Activated CD4-positive, alpha-beta T cell treated with anti-CD3 and anti-CD28 coated beads for 1 hour (primary cell): ENCODE data around the gene USP32.
"Not testable (repeated sequence)": the region's sequence is repeated elsewhere in the genome, so short reads cannot be mapped to it uniquely, and the experiment has no call there.

ENCODE experiments used
- DNase-seq: peaks from one replicate; pipeline ENCODE4 v3.0.0-alpha.2; 2020

USP32 gene, protein sequence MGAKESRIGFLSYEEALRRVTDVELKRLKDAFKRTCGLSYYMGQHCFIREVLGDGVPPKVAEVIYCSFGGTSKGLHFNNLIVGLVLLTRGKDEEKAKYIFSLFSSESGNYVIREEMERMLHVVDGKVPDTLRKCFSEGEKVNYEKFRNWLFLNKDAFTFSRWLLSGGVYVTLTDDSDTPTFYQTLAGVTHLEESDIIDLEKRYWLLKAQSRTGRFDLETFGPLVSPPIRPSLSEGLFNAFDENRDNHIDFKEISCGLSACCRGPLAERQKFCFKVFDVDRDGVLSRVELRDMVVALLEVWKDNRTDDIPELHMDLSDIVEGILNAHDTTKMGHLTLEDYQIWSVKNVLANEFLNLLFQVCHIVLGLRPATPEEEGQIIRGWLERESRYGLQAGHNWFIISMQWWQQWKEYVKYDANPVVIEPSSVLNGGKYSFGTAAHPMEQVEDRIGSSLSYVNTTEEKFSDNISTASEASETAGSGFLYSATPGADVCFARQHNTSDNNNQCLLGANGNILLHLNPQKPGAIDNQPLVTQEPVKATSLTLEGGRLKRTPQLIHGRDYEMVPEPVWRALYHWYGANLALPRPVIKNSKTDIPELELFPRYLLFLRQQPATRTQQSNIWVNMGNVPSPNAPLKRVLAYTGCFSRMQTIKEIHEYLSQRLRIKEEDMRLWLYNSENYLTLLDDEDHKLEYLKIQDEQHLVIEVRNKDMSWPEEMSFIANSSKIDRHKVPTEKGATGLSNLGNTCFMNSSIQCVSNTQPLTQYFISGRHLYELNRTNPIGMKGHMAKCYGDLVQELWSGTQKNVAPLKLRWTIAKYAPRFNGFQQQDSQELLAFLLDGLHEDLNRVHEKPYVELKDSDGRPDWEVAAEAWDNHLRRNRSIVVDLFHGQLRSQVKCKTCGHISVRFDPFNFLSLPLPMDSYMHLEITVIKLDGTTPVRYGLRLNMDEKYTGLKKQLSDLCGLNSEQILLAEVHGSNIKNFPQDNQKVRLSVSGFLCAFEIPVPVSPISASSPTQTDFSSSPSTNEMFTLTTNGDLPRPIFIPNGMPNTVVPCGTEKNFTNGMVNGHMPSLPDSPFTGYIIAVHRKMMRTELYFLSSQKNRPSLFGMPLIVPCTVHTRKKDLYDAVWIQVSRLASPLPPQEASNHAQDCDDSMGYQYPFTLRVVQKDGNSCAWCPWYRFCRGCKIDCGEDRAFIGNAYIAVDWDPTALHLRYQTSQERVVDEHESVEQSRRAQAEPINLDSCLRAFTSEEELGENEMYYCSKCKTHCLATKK (N-terminal part only)

DNA sequence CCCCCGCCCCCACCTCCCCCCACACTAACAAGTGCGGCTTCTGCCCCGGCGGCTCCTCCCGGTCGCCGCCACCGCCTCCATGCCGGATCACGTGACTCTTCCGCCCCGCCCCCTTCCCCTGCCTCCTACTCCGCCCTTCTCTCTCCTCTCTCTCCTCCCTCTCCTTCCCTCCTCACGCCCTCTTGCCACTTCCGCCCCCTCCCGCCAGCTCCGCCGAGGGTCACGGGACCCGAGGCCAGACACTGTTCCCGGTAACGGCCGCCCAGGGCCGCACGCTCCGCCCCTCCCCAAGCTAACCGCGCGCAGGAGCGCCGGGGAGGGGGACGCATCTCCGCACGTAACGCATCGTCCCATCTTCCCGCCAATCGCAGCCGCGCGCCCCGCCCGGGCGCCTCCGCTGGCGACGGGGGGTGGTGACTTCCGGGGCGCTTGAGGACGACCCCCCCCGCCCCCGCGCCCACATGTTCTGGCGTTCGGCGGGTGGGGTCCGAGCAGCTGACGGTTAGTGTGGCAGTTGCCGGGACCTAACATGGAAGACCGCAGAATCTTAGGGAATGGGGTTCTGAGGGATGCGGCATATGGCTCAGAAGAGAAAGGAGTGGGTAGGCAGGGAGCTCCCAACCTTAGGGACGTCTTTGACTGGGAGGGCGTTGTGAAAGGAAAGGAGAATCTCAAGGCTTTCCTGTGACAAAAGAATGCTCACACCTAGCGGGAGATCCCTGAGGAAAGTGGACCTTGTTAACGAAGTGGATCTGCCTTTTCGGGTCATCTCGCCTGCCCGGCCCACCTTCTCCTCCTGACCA lies at the start of gene USP32:
Gene USP32 (minus strand): TSS at position 92 of the 803 bp plus-strand sequence. CDS start 194 bp downstream, outside the sequence.
- DNase-seq: peak; percentile 97

DNA sequence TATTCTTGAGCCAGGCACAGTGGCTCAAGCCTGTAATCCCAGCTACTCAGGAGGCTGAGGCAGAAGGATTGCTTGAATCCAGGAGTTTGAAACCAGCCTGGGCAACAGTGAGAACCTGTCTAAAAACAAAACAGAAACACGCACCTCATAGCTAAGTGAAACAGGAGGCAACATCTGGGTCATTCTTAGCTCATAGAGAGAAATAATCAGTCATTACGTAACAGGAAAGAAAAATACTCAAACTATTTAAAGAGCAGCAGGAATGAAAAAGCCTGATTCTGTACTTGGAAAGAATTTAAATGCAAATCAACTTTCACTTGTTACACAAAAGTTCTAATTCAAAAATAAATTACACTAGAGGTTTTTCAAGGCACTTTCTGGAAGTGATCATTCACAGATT lies 47.6 kb upstream of the USP32 start:
- DNase-seq: no peak

DNA sequence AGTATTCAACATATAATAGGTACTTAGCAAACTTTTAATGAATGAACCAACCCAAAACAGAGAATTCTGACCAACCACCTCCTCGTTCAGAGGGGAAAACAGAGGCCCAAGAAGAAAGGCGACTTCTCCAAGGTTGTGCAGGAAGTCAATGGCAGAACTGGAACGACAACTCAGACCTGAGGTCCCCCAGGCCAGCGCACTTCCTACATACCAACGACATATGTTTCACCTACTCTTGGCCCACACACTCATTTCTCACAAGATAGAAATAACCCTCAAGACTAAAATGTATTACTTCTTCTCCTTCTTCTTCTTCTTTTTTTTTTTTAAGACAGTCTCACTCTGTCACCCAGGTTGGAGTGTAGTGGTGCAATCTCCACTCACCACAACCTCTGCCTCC lies 44.7 kb upstream of the USP32 start:
- no peak for DNase-seq

- peak; percentile 13 for DNase-seq
These were observed 43.6 kb upstream of the USP32 start for GRCh38 chr17:60435244-60436167.

DNA sequence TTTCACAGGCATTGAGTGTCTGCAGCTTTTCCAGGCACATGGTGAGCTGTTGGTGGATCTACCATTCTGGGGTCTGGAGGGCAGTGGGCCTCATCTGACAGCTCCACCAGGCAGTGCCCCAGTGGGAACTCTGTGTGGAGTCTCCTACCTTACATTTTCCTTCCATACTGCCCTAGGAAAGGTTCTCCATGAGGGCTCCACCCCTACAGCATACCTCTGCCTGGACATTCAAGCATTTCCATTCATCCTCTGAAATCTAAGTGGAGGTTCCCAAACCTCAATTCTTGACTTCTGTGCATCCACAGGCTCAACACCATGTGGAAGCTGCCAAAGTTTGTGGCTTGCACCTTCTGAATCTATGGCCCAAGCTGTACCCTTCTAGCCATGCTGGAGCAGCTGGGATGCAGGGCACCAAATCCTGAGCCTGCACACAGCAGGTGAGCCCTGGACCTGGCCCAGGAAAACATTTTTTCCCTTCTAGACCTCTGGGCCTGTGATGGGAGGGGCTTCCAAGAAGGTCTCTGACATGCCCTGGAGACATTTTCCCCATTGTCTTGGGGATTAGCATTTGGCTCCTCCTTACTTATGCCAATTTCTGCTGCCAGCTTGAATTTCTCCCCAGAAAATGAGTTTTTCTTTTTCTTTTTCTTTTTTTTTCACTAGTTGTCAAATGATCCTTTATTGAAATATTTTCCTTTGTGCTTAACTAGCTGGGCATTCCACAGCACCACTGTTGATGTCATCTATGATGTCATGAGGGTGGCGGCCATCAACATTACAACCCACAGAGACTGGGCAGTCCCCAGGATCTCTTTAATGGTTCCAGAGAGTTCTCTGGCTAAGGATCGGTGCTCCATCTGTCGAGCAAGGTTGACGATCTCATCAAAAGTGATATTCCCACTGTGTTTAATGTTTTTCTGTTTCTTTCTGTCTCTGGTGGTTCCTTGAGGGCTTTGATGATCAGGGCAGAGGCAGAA lies 41.4 kb upstream of the USP32 start:
- DNase-seq: not testable (repeated sequence)

- DNase-seq: not testable (repeated sequence)
These were observed 38.6 kb upstream of the USP32 start for GRCh38 chr17:60430561-60430960.

DNA sequence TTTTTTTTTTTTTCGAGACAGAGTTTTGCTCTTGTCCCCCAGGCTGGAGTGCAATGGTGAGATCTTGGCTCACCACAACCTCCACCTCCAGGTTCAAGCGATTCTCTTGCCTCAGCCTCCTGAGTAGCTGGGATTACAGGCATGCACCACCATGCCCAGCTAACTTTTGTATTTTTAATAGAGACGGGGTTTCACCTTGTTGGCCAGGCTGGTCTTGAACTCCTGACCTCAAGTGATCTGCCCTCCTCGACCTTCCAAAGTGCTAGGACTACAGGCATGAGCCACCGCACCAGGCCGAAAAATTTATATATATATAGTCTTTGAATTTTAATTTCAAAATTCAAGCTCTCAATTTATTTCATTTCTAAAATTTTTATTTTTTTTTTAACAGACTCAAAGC lies 36.6 kb upstream of the USP32 start:
- DNase-seq: not testable (repeated sequence)

DNA sequence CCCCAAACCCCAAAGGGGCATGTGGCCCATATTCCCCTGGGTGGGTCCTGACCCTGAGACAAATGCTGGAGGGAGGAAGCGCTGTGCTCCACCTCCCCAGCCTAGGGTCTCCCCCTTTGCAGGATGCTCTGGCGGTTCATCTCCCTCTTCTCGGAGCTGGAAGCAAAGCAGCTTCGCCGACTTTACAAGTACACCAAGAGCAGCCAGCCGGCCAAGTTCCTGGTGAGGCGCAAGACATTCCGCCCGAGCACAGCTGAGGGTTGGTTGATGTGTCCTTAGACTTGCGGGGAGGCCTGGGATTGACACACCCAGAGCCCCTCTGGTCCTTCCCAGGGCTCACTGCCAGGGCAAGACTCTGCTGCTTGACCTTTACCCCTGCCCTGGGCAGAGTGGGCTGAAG lies 34.7 kb upstream of the USP32 start:
- no peak for DNase-seq

GRCh38 chr17:60425626-60426025 lies 33.7 kb upstream of the USP32 start:
- DNase-seq: no peak

DNA sequence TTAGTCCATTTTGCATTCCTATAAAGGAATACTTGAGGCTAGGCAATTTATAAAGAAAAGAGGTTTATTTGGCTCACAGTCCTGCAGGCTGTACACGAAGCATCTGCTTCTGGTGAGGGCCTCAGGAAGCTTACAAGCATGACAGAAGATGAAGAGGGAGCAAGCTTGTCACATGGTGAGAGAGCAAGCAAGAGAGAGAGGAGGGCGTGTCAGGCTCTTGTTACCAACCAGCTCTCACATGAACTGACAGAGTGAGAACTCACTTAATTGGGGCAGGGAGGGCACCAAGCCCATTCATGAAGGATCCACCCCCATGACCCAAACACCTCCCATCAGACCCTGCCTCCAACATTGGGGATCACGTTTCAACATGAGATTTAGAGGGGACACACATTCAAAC lies 31.9 kb upstream of the USP32 start:
- DNase-seq: no peak

GRCh38 chr17:60422162-60422665 lies 30.3 kb upstream of the USP32 start, which contains the start of gene CHCT1:
Gene CHCT1, plus strand, starts transcription at chr17:60422489. Its CDS starts 104 bp downstream, at chr17:60422593.
- no peak for DNase-seq

- DNase-seq: peak; percentile 60
These were observed 29.6 kb upstream of the USP32 start for GRCh38 chr17:60421273-60422161.

DNA sequence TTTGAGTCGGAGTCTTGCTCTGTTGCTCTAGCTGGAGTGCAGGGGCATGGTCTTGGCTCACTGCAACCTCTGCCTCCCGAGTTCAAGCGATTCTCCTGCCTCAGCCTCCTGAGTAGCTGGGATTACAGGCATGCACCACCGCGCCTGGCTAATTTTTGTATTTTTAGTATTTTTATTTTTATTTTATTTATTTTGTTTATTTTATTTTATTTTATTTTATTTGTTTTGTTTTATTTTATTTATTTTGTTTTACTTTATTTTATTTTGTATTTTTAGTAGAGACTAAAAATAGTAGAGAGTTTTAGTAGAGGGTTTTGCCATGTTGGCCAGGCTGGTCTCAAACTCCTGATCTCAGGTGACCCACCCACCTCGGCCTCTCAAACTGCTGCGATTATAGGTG lies 27.9 kb upstream of the USP32 start:
- DNase-seq: not testable (repeated sequence)

- not testable (repeated sequence) for DNase-seq
These were observed 27.1 kb upstream of the USP32 start for GRCh38 chr17:60419003-60419402.

DNA sequence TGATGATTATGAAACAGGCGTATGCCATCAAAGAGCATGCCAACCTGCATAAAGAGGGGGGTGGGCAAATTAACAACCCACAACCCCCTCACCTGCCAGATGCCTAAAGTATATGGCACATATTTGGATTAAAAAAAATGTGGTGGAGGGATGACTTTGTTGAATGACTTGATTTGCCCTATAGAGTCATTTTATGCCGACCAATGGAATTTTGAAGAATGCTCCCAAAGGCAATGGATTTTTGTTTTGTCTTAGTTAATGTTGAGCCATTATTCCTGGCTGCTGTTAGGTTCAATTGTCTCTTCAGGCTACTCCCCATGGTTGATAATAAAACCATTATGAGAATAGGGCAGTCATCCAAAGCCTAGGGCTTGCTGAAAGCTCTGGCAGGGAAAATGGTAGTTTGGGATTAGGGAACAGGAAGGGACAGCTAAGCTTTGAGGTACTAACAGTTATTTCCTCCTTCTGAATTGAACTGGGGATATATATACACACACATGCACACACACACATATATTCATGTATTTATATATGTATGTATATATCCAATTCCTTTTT lies 24.5 kb upstream of the USP32 start:
- no peak for DNase-seq

DNA sequence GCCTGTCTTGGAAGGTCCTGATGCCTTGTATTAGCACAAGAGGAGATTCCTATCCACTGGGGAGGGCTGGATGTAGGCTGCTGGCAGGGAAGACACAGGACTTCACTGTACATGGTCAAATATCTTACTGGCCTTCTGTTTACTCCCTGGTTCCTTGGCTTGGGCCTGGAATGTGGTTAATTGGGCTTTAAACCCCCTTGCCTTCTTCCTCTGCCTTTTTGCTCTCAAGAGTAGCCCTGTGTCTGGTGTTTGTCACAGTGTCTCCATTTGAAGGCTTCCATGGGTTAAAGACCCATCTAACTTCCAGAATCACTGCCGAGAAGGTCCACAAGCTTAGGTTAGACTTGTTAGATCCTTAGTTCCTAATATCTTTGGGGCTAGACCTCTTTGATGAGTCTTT lies 23.2 kb upstream of the USP32 start:
- no peak for DNase-seq

- no peak for DNase-seq
These were observed 20.8 kb upstream of the USP32 start for GRCh38 chr17:60412701-60413100.

DNA sequence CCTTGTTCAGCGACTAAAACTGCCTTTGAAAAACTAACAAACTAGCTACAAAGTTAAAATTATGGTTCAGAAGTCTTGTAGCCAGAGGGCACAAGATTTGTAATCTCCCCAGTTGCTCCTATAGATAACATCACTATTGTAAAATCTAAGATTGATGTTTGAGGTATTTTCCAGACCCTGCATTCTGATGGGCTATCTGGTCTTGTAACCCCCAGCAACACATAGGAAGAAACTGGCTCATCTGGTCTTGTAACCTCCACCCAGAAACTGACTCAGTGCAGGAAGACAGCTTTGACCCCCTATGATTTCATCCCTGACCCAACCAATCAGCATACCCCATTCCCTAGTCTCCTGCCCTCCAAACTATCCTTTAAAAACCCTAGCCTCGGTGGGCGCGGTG lies 18.1 kb upstream of the USP32 start:
- no peak for DNase-seq
